Pulmonary artery endothelial cell (primary cell): Measurements from ENCODE around the gene NEDD9. TPM values are rescaled to one million over a fixed set of nuclear protein-coding genes. Genes with fewer than 3 reads are reported as not detected.
A peak's percentile ranks its signal among the peaks of the same experiment; 100 is the strongest.

Experiments
- DNase-seq: peaks from one replicate; pipeline ENCODE4 v3.0.0-alpha.2; 2011; ENCODE audit warnings: low read depth, low spot score
- total RNA-seq: library from RNA; depleted of rRNA; stranded (reverse); fragments of >200 nt; gene quantifications from 2 replicates; pipeline ENCODE4 v1.2.3, GENCODE V29; 2014

The NEDD9 gene
- total RNA-seq, 1 donor from 2014 or later, result 32.8 TPM

DNA sequence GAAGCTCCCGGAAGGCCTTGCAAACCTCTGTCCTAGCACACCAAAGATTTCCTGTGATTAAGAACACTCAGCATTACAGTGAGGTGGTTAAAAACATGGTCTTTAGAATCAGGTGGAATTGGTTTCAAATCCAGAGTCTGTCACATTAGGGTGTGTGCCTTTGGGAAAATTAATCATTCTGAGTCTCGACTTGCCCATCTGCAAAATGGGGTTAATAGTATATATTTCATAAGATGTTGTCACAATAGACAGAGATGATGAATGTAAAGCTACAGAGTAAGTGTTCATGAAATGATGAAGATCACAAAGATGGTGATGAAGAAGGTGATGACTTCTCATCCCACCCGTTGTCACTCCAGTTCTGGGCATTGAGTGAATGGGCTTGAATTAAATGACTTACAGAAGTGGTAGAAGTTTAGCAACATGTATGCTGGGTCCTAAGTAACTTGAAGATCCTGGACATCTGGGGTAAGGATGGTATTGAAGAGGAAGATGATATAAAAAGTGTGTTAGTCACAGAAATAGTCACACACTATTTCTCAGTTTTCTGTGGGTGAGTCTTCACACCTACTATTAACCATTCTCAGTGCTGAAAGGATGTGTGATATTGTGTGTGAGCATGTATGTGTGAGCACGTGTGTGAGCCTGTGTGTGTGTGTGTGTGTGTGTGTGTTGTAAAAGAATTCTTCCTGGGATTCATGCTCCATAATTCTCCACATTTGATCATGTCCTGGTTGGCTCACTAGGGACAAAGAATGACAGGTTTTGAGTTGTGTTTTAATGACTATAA lies 28.0 kb upstream of the NEDD9 start:
- no peak for DNase-seq

DNA sequence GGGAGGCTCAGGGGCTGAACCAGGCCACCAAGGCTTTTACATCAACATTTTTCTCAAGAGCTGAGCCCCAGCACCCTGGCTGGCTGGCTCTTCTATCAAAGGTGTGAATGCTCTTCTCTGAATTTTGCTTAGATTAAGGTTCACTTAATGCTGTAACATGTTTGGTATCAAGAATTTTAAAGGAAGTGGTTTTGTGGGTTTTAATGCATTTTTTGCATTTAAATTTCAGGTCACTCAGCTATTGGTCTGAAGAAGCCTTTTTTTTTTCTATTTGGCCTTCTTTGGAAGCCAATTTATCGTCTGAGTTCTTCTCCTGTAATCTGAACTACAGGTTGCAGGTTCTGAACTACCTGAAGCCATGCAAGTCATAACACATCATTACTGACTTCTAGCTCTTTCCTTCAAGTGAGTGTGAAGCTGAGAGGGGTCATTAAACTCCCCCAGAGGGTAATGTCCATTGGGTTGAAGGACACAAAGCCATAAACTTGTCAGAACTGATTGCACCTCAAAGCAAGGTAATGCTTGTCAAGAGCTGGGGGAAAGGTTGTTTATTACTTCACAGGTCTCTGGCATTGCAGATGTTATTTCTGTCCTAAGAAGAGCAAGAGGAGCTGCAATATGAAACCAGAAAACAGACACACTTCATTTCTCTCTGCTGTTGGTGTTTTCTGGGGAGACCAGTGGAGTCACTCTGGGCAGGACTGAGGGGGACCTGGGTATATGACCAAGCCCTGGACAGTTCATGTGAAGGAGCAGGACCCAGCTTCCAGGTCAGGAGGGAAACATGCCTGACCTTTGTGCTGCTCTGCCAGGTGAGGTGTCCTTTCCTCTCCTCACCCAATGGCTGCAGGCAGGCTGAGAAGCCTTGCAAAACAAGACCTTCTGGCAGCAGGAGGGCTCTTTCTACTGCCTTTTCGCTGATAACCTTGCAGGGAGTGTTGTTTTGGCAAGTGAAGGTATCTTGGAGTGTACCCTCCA lies 26.1 kb upstream of the NEDD9 start:
- DNase-seq, result no peak

DNA sequence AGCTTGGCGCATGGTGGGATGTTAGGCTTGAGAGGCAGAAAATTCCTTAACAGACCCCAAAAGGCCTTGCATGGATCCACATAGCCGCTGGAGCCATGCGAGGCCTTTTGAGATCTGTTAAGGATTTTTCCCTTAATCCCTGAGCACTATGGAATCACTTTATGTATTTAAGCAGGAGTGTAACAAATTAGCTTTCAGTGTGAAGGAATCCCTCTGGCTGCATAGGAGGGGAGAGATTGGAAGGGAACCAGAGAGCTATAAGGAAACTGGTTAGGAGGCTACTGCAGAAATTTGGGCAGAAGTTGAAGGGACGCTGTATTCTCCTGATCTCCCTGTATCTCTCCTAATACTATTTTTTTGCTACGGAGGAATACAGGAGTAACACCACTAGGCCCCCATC lies 23.1 kb upstream of the NEDD9 start:
- no peak for DNase-seq

DNA sequence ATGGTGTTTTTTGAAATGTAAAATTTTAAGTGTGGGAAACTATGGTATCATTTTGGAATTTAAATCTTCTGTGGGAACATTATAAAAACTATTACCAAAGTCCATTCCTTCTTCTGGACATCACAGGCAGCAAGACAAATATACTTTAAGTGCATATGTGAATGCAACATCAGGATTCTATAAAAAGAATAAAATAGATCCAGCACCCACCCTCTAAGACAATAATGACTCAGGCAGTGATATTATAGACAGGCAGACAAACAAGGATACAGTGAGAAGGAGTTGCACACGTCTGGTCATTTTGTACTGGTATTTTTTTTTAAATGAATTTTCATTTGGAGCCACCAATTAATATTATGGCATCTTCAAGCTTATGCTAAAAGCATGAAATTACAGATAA lies 21.1 kb upstream of the NEDD9 start:
- no peak for DNase-seq

DNA sequence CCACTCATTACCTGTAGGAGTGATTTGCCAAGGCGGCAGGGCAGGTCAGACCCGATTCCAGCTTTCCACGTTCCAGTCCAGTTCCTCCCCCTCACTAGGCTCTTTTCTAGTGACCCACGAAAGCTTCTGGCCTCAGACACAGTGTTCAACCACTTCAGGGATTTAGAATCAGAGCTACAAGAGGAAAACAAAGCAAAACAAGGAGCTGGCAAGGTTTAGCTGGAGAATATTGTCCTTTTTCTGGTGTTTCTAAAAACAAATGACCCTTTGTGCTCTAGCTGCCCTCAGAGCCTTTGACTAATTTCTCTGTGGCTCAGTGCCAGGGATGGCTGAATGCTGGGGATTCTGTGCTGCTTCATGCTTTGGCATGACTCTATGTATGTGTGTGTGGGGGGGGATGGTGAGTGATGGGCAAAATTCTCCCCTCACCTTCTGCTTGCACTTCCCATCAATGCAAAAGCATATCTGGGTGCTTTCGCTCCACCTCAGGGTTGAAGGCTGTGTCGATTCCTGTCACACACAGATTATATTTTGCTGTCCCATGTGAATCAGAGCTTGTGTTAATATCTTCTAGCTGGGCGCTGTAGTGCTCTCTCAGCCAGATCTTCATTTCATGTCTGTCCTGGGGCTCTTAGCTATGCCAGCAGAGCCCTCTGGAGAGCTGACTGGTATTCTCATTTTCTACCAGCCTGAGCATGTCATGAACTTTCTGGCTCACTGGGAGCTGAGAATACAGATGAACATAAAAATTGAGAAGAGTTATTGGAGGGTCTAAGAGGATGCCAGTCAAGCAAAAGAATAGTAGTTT lies 19.3 kb upstream of the NEDD9 start:
- peak; percentile 67 for DNase-seq

DNA sequence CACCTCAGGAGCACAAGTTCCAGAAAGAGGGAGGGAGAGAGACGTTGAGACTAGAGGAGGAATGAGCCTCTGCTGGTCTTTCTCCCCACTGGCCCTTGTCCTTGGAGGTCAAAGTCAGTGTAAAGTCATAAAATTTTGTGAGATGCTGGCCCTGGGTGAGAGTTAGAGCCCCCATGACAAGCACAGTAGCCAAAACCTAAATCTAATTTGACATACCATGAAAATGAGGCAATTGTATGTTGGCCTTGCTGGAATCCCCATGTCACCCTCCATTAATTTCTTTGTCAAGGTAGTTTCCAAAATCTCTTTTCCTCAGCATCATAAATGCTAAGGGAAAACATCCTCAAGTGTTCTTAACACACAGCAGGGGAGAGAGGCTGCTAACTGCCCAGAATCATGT lies 17.6 kb upstream of the NEDD9 start:
- DNase-seq, result no peak

DNA sequence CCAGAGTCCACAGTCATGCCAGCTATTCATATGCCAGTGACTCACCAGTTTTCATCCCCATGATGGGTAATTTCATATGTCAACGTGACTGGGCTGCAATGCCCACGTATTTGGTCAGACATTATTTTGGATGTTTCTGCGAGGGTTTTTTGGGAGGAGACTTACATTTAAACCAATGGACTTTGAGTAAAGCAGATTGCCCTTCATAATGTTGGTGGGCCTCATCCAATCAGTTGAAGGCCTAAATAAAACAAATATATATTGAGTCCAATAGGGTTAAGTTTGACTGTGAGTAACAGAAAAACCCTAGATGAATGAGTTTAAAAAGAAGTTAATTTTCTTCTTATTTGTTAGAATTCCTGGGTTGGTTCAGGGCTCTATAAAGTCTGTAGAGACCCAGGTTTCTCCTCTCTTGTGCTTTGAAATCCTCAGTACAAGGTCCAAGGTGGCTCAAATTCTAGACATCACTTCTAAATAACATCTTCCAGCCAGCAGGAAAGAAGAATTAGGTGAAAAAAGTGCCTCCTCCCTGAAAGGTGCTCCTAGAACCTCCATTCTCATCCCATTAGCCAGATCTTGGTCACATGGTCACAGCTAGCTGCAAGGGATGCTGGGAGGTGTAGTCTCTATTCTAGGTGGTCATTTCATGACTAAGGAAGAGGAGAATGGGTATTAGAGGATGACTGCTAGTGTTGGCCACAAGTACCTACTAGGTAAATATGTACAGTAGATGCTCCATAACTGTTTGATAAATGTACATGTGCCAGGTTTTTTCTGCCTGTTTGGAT lies 16.7 kb upstream of the NEDD9 start:
- no peak for DNase-seq

DNA sequence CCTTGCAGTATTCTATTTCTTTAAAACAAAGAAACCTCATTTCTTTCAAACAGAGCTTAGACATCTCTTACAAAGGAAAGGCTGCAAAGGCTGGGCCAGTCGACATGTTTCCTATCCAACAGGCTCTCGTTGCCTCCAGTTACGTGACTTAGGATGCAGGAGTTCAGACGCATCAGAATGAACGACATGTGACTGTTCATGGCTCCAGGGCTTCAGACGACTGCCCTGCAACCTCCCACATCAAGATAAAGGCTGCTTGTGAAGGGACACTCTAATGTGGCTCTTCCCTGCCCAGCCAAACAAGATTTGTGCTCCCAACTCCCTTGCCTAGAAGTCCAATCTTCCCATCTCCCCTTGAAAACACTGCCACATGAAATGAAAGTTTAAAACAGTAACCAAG lies 14.3 kb upstream of the NEDD9 start:
- no peak for DNase-seq

DNA sequence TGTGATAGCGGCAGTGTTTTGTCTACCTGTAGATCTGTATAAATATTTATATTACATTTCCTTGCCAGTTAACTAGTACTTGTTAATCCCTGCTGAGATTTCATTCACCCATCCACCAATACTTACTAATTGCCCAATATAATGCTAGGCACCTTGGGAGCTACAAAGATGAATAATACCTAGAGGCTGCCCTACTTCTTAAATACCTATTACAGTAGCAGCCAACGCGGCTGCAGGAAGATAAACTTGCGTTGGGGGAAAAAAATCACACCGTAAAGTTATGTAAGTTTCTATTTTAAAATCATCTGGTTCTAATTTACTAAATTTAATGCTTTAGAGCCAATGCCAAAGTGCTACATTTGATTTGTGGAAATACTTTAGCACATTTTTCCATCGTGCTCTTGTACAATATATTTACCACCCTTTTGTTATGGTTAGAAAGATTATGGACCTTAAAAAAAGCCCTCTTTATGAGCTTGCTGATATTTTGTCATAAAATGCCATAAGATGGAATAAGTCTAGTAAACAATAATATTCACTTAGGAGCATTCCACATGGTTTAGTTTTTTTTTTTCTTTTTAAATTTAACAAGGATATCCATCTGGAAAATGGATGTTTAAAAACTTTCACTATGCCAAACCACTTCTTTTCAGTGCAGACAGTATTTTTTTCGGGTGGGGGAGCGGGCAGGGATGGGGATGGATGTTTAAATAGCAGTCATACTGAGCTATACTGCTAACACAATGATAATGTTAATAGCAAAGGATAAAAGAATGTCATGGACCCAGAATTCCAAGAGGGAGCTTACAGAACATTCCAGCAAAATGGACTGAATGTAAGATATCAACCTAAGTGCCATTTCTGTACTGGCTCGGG lies 13.2 kb upstream of the NEDD9 start:
- DNase-seq, result no peak

DNA sequence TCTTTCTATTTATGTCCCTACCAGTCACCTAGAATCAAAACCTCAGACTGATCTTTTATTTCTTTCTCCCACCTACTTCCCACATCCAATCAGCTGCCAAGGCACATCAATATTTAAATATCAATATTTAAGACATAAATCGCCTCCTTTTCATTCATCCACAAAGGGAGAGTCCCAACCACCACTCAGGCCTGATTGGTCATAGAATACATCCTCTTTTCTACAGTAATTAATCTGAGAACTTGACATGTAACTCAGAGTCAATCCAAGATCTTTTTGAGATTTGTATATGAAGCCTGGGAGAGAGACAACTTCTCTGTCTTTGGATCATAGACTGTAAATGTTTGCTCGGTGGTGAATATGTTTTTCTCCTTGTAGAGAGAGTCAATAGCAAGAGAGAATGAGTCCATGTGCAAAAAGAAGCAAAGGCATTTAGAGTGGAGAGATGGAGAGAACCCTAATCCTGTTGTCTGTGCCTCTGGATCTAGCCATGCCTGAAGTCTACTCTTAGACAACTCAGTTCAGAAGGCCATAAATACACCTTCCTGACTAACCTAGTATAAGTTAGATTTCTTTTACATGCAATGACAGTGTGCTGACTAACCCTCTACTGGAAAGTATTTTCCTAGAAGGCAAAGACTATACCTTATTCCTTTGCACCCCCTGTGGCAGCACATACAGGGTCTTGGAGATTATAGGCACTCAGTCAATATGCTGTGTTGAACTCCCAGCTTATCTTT lies 12.1 kb upstream of the NEDD9 start:
- no peak for DNase-seq

DNA sequence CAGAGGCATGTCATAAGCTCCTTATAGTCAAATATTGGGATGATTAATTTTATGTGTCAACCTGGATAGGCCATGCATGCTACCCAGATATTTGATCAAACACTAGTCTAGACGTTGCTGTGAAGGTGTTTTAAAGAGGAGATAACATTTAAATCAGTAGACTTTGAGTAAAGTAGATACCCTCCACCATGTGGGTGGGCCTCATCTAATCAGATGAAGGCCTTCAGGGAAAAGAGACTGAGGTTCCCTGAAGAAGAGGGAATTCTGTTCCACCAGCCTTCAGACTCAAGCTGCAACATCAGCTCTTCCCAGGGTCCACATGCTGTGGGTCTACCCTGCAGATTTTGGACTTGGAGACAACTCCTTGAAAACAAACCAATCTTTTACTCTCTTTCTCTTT lies 11.4 kb upstream of the NEDD9 start:
- no peak for DNase-seq

DNA sequence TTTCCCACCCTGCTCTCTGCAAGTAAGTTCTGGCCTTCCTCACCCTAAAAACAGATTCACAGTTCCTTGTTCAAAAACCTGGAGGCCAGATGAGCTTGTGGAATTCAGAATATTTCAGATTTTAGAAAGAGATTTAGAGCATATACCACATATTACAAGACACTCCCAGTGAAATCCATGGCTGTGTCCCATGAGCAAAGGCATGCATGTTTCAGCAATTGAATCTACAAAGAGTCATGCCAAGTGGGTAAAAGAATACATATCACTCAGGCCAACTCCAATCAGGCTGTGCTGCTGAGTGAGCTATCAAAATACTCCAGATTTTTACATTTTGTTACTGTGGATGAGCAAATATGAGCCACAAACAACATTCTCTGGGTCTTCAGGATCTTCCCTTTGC lies 10.2 kb upstream of the NEDD9 start:
- DNase-seq, result no peak

DNA sequence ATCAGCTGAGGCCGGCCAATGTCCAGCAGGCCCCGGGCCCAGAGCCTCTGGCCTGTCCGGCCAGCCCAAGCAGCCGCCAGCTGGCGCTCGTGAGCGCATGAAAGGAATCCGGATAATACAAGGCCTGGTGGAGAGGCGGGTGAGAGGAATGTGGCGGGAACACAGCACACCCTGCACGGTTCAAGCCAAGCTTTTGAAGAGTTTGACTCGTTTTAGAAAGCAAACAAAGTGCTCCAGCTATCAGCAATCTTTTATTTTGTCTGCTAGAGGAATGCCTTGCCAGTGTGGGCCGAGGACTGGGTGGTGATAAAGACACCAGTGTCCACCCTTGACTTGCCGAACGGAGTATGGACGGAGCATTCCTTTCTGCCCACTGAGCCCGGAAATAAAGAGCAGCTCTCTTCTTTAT lies 9.3 kb upstream of the NEDD9 start:
- DNase-seq, result no peak

DNA sequence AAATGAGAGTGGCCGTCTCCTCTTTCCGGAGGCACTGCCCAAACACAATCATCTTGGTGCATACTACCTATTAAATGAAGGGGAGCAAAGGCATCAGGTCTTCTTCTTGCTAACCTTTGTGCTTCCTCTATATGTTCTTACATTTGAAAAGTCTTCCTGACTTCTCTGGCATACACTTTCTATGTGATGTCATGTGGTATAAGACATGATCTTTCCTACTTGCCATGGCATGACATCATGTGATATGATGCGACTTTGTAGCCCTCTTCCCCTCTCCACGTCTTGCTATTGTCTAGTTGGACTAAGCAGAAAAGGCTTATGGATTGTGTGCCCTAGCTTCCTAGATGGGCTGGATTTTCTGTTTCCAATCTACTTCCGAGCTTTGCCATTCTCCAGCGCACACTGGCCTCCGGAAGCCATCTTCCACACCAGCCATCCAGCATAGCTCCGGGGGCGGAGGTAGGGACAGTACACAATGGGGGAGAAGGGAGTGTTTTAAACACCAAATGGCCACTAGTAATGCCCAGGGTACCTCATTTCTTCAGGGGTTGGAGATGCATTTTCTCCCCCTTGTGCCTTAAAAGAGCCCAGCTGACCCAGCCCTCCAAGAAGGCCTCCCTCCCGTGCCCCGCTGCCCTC lies 8.8 kb upstream of the NEDD9 start:
- no peak for DNase-seq

DNA sequence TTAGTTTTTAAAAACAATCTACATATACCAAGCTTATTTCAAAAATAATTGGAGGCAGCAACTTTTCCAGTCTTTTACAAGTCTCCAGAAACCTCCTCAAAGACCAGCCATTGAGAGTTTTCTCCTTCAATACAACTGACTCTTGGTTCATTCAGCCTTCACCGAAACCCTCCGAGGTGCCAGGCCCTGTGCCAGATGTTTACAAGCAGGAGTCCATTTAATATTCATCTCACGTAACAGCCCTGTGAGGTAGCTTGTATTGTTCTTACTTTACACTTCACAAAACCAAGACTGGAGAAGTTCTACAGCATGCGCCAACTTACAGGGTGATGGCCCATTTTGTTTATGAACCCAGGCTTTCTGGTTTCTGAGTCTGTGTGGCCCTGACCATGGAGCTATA lies 5.5 kb upstream of the NEDD9 start:
- DNase-seq, result no peak

DNA sequence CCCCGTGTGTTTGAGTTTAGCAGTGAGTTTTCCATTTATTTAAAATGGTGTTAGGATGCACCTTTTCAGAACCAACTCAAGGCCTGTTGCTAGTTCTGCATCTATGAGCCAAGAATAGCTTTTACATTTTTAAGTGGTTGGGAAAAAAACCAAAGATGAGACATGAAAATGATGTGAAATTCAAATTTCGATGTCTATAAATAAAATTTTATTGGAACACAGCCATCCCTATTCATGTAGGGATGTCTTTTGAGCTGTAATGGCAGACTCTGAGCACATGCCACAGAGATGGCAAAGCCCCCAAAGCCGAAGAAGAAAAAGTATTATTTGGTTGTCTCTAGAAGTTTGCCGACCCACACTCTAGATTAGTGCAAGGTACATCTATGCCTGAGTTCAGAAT lies 5.0 kb upstream of the NEDD9 start:
- DNase-seq, result no peak

DNA sequence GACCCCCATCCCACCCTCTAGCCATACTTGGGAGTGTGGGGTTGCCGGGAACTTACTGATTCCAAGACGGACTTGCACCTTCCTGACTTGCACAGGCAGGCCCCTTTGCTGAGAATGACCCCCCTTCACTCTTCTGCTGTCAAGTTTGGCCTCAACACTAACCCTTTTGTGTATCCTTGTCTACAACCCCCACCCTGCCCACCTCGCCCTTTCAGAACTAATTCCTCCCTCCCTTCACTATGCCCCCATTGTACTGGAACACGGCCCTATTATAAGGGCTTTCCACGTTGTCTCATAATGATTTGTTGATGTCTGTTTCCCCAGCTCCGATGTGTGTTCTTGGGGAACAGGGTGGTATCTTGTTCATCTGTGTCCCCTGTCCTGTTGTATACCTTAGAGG lies 4.4 kb upstream of the NEDD9 start:
- no peak for DNase-seq

DNA sequence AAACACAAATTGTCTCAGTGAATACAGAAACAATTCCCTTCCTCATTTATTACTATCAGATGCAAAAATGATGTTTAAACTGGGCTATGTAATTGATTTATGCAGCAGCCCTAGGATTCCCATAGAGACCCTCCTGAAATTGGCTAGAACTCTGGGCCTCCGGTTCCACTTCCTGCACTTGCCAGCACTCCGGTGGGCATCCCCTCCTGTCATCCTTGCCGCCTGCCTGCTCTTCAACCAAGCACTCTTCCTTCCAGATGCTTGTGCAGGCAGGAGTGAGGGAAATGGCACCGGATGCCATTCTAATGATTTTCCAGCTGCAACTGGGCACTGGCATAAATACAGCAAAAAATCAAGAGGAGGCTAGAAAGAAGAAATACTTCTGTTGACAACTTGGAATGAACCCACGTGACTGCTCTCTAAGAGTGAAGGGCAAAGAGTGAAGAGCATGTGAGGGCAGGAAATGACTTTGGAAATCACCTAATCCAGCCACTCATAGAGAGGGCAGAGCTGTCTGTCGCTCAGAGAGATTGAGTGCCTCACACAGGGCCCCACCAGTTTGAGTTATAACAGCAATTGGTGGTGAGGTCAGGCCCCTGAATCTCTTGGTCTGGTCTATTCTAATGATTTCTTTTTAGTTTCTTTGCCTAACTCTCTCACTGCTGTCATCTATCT lies 3.7 kb upstream of the NEDD9 start:
- DNase-seq, result no peak
